CD14-positive monocyte (primary cell): ENCODE data around the gene GRIK4. TPM values are rescaled to one million over a fixed set of nuclear protein-coding genes. Genes with fewer than 3 reads are reported as not detected.

Source experiments
- DNase-seq, 3 donors: peaks; one replicate each; pipeline ENCODE4 v3.0.0-alpha.2; 2011 to 2022
- H2AFZ ChIP-seq: 2 replicates; pipeline ENCODE4 v1.6.0; 2012; ENCODE audit warnings: mild to moderate bottlenecking, low read depth, low read length, inconsistent platforms; ENCODE audit not compliant: insufficient read depth, poor library complexity, severe bottlenecking
- H3K27ac ChIP-seq, 2 donors: 1 replicate in 1 of 2; 2 replicates in 1 of 2; pipeline ENCODE4 v1.5.1; 2012 to 2013; ENCODE audit warnings: low read length in 2 of 2, control low read depth in 1 of 2, inconsistent platforms in 1 of 2, low read depth in 1 of 2, mild to moderate bottlenecking in 1 of 2
- H3K27me3 ChIP-seq, 2 donors: one replicate each; pipeline versions ENCODE4 v1.6.0 to v1.6.1; 2011 to 2013; ENCODE audit warnings: low read length in 2 of 2; ENCODE audit not compliant: control insufficient read depth in 2 of 2, insufficient read depth in 2 of 2
- H3K36me3 ChIP-seq, 2 donors: replicated peaks in 1 of 2; 1 replicate in 1 of 2; 2 replicates in 1 of 2; pipeline versions ENCODE4 v1.5.1 to v1.6.1; 2012 to 2013; ENCODE audit warnings: low read length in 2 of 2, control low read depth in 1 of 2, inconsistent platforms in 1 of 2, mild to moderate bottlenecking in 1 of 2; ENCODE audit not compliant: insufficient read depth in 2 of 2, control insufficient read depth in 1 of 2
- H3K4me1 ChIP-seq, 2 donors: 1 replicate in 1 of 2; 2 replicates in 1 of 2; pipeline versions ENCODE4 v1.5.1 to v1.6.1; 2012 to 2013; ENCODE audit warnings: low read length in 2 of 2, control low read depth in 1 of 2, inconsistent platforms in 1 of 2, mild to moderate bottlenecking in 1 of 2, moderate library complexity in 1 of 2; ENCODE audit not compliant: insufficient read depth in 2 of 2, control insufficient read depth in 1 of 2
- H3K4me2 ChIP-seq: replicated peaks from 2 replicates; pipeline ENCODE3; 2012; ENCODE audit warnings: low read length, moderate library complexity, mild to moderate bottlenecking; ENCODE audit not compliant: poor library complexity, severe bottlenecking; ENCODE audit errors: extremely low read depth
- H3K4me3 ChIP-seq, 3 experiments: fragments of 200-600 bp in 1 of 3; sonication (generic) in 1 of 3; replicated peaks in 1 of 3; 1 replicate in 2 of 3; 2 replicates in 1 of 3; pipeline ENCODE4 v1.5.1; 2011 to 2013; ENCODE audit warnings: low read length in 3 of 3, mild to moderate bottlenecking in 3 of 3, control low read depth in 2 of 3, low read depth in 2 of 3, inconsistent platforms in 1 of 3, moderate library complexity in 1 of 3
- H3K79me2 ChIP-seq: 2 replicates; pipeline ENCODE4 v1.6.0; 2012; ENCODE audit warnings: mild to moderate bottlenecking, control low read depth, inconsistent platforms, low read length, moderate library complexity; ENCODE audit not compliant: insufficient read depth
- H3K9ac ChIP-seq: 2 replicates; pipeline ENCODE4 v1.6.0; 2017; ENCODE audit warnings: low read length, mild to moderate bottlenecking; ENCODE audit not compliant: insufficient read depth, poor library complexity, severe bottlenecking
- H3K9me3 ChIP-seq, 2 donors: replicated peaks in 1 of 2; 1 replicate in 1 of 2; 2 replicates in 1 of 2; pipeline versions ENCODE4 v1.5.1 to v1.6.1; 2012 to 2013; ENCODE audit warnings: low read length in 2 of 2, control low read depth in 1 of 2; ENCODE audit not compliant: control insufficient read depth in 1 of 2, insufficient read depth in 1 of 2
- H4K20me1 ChIP-seq: 2 replicates; pipeline ENCODE4 v1.6.0; 2012; ENCODE audit warnings: mild to moderate bottlenecking, low read length, control low read depth, moderate library complexity; ENCODE audit not compliant: insufficient read depth
- H3K27ac Mint-ChIP-seq, 7 donors: one replicate each; pipeline ENCODE4 v1.8.0; 2020; ENCODE audit warnings: mild to moderate bottlenecking in 7 of 7, mixed read lengths in 7 of 7, moderate library complexity in 6 of 7, inconsistent platforms in 2 of 7
- H3K27me3 Mint-ChIP-seq, 3 donors: one replicate each; pipeline ENCODE4 v1.8.0; 2021 to 2022; ENCODE audit warnings: low read depth in 3 of 3, mild to moderate bottlenecking in 3 of 3, mixed read lengths in 3 of 3, moderate library complexity in 3 of 3, inconsistent platforms in 1 of 3
- H3K36me3 Mint-ChIP-seq, 2 donors: one replicate each; pipeline ENCODE4 v1.8.0; 2020; ENCODE audit warnings: mixed read lengths in 2 of 2, inconsistent platforms in 1 of 2, mild to moderate bottlenecking in 1 of 2
- H3K4me1 Mint-ChIP-seq: one replicate; pipeline ENCODE4 v1.8.0; 2020; ENCODE audit warnings: mild to moderate bottlenecking, mixed read lengths
- H3K4me3 Mint-ChIP-seq, 2 donors: one replicate each; pipeline ENCODE4 v1.8.0; 2020; ENCODE audit warnings: mild to moderate bottlenecking in 2 of 2, mixed read lengths in 2 of 2, moderate library complexity in 1 of 2
- H3K9me3 Mint-ChIP-seq, 7 donors: one replicate each; pipeline ENCODE4 v1.8.0; 2020 to 2022; ENCODE audit warnings: mixed read lengths in 7 of 7, mild to moderate bottlenecking in 6 of 7, moderate library complexity in 6 of 7, inconsistent platforms in 2 of 7
- WGBS: methylation state at CpG from one replicate; pipeline ENCODE4 v1.1.5; 2013; ENCODE audit warnings: missing lambda C conversion rate; ENCODE audit not compliant: insufficient coverage; 5-methylcytosine and 5-hydroxymethylcytosine counted together
- intact Hi-C, 2 donors: fragments of 100-400 bp; cut with micrococcal nuclease; formaldehyde crosslinking; loops; one replicate each; pipeline versions ENCODE4 v1.15.0 to v1.15.1; 2023
- polyA plus RNA-seq, 3 donors: library from polyadenylated mRNA; depleted of rRNA in 1 of 3; unstranded in 2 of 3; stranded (reverse) in 1 of 3; fragments of 300-500 nt in 2 of 3; fragments of >200 nt in 1 of 3; fragmentation: Illumina TruSeq in 2 of 3; gene quantifications; 1 replicate in 2 of 3; 2 replicates in 1 of 3; pipeline ENCODE4 v1.2.3, GENCODE V29; 2012 to 2021
- TF ChIP-seq, protein P1 (sequence below): fragments of 200-600 bp; IDR thresholded peaks from one replicate; pipeline ENCODE4 v1.8.0; 2022; ENCODE audit warnings: antibody characterized with exemption, mild to moderate bottlenecking

GRIK4 gene
- polyA plus RNA-seq, 3 donors = not detected

DNA sequence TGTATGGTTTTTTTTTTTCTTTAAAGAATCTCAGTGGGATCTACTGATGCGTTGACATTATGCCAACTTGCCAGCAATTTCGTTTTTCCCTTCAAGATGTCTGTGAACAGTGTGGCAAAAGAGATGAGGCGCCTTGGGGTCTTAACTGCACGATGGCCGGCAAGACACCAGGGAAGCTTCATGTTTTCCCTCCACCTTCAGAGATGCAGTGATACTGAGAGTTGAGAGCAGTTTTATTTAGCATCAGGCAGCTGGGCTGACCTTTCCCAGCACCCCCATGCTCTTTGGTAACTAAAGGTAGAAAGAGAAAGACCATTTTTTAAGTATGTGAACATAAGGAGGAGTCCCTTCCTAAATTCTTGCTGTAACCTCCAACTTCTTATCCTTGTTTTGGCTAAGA, 11.7 kb upstream of the GRIK4 start:
- DNase-seq = no peak
- Histone ChIP-seq H2AFZ (no peak overlapping the region), H3K9me3 (no peaks in the 10 kb centered on the region), H3K27ac (no peak overlapping the region), H3K27me3 (peaks cover 18 to 28% of the 10 kb centered on the region in 2 donors), H3K79me2 (no peaks in the 10 kb centered on the region), H3K4me3 (no peak overlapping the region), H3K9ac (no peak overlapping the region), H3K4me1 (no peaks in the 10 kb centered on the region), H3K4me2 (no peak overlapping the region), H4K20me1 (no peaks in the 10 kb centered on the region), H3K36me3 (no peaks in the 10 kb centered on the region)
- peaks cover 0 to 1% (median 0%) of the 10 kb centered on the region in 7 donors for H3K9me3 Mint-ChIP-seq
- H3K4me1 Mint-ChIP-seq = no peaks in the 10 kb centered on the region
- H3K27me3 Mint-ChIP-seq = peaks cover 24 to 49% (median 34%) of the 10 kb centered on the region in 3 donors
- H3K4me3 Mint-ChIP-seq = no peak overlapping the region
- TF ChIP-seq, protein P1, sequence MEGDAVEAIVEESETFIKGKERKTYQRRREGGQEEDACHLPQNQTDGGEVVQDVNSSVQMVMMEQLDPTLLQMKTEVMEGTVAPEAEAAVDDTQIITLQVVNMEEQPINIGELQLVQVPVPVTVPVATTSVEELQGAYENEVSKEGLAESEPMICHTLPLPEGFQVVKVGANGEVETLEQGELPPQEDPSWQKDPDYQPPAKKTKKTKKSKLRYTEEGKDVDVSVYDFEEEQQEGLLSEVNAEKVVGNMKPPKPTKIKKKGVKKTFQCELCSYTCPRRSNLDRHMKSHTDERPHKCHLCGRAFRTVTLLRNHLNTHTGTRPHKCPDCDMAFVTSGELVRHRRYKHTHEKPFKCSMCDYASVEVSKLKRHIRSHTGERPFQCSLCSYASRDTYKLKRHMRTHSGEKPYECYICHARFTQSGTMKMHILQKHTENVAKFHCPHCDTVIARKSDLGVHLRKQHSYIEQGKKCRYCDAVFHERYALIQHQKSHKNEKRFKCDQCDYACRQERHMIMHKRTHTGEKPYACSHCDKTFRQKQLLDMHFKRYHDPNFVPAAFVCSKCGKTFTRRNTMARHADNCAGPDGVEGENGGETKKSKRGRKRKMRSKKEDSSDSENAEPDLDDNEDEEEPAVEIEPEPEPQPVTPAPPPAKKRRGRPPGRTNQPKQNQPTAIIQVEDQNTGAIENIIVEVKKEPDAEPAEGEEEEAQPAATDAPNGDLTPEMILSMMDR = no peak
- WGBS = 63% methylated on average over 2 of the region's 5 CpGs
- H3K27ac Mint-ChIP-seq = no peak overlapping the region
- intact Hi-C loops = no loop called here
- H3K36me3 Mint-ChIP-seq = no peaks in the 10 kb centered on the region

DNA sequence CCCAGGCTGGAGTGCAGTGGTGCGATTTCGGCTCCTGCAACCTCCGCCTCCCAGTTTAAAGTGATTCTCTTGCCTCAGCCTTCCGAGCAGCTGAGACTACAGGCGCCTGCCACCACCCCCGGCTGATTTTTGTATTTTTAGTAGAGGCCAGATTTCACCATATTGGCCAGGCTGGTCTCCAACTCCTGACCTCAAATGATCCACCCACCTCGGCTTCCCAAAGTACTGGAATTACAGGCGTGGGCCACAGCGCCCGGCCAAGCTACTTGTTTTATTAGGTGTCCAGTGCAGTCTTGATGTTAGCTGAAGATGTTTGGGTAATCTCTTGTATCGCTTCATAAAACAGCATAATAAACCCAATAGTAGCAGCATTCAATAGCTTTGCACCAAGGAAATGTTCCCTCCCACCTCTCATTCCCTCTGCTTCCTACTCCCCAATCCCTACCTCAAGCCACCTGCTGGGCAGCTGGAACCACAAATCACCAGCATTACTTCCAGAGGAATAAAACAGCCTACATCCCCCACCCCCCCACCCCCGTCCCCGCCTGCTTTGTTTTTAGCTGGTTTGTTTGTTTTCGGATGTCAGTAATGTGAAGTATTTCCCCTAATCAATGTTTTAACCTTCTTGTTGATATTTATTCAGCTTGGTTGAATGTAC, 11.0 kb upstream of the GRIK4 start:
- Histone ChIP-seq H3K36me3 (no peaks in the 10 kb centered on the region), H3K9me3 (no peaks in the 10 kb centered on the region), H4K20me1 (no peaks in the 10 kb centered on the region), H3K27ac (no peak overlapping the region), H3K4me3 (no peak overlapping the region), H3K79me2 (no peaks in the 10 kb centered on the region), H3K27me3 (peaks cover 18 to 27% of the 10 kb centered on the region in 2 donors), H3K4me1 (no peaks in the 10 kb centered on the region), H3K4me2 (no peak overlapping the region), H3K9ac (no peak overlapping the region), H2AFZ (no peak overlapping the region)
- H3K27me3 Mint-ChIP-seq = peaks cover 24 to 48% (median 35%) of the 10 kb centered on the region in 3 donors
- TF ChIP-seq, protein P1 = no peak
- H3K9me3 Mint-ChIP-seq = peaks cover 0 to 1% (median 0%) of the 10 kb centered on the region in 7 donors
- no peaks in the 10 kb centered on the region for H3K36me3 Mint-ChIP-seq
- no peak overlapping the region for H3K4me3 Mint-ChIP-seq
- 80% methylated on average over 3 of the region's 14 CpGs for WGBS
- H3K4me1 Mint-ChIP-seq = no peaks in the 10 kb centered on the region
- DNase-seq = no peak
- intact Hi-C loops = no loop called here
- H3K27ac Mint-ChIP-seq = no peak overlapping the region
